Kidney capillary endothelial cell (primary cell): ENCODE measurements around the gene GPHA2.

ENCODE experiments used
- DNase-seq: peaks from one replicate; pipeline ENCODE4 v3.0.0-alpha.2; 2018; ENCODE audit warnings: low spot score

GPHA2 gene

GRCh38 chr11:64891215-64891848 lies 44.4 kb downstream of the GPHA2 start:
- no peak for DNase-seq

- no peak for DNase-seq
Observed at GRCh38 chr11:64890522-64890939, 45.2 kb downstream of the GPHA2 start.

GRCh38 chr11:64888729-64889511 lies 46.8 kb downstream of the GPHA2 start:
- no peak for DNase-seq

- DNase-seq = no peak
Observed at GRCh38 chr11:64888406-64888728, 47.3 kb downstream of the GPHA2 start.

GRCh38 chr11:64887757-64888405 lies 47.8 kb downstream of the GPHA2 start:
- no peak for DNase-seq

- no peak for DNase-seq
Observed at GRCh38 chr11:64887234-64887756, 48.4 kb downstream of the GPHA2 start.

- no peak for DNase-seq
Observed at GRCh38 chr11:64885367-64886286, 50.1 kb downstream of the GPHA2 start.
